HCT116 (cell line): Measurements from ENCODE around the gene BTF3. TPM values are rescaled to one million over a fixed set of nuclear protein-coding genes. Genes with fewer than 3 reads are reported as not detected.
A peak's percentile ranks its signal among the peaks of the same experiment; 100 is the strongest.
"Not testable (repeated sequence)": the region's sequence is repeated elsewhere in the genome, so short reads cannot be mapped to it uniquely, and the experiment has no call there.

Experiments
- ATAC-seq: fragments of 200-7000 bp; cut with Tn5 transposase; 2 replicates; pipeline ENCODE4 v1.9.1; 2020; ENCODE audit warnings: mild to moderate bottlenecking, moderate library complexity
- BruUV-seq: library from RNA; stranded (reverse); fragments of 400-500 nt; replicated peaks from 2 replicates; lab custom pipeline; 2021; lab: Mats Ljungman, UMichigan
- CTCF ChIA-PET: fragments of 300-600 bp; sonication (Branson Sonifier 250); formaldehyde crosslinking; loops from one replicate; lab custom pipeline; 2021; ENCODE audit warnings: antibody characterized with exemption; lab: Charles Lee
- POLR2A ChIA-PET: fragments of 300-600, 350-600 bp; sonication (Branson Sonifier 250); formaldehyde crosslinking; loops from one replicate; lab custom pipeline; 2021; ENCODE audit warnings: antibody characterized with exemption; lab: Charles Lee
- RAD21 ChIA-PET, 2 experiments: fragments of 300-600 bp; sonication (Branson Sonifier 250); formaldehyde crosslinking; loops; one replicate each; lab custom pipeline; 2023; ENCODE audit warnings: low total read pairs in 2 of 2; ENCODE audit not compliant: uncharacterized antibody in 2 of 2, unreplicated experiment in 2 of 2, low non-redundant PET in 1 of 2; lab: Charles Lee
- DNase-seq: peaks from one replicate; pipeline ENCODE4 v3.0.0-alpha.2; 2010; ENCODE audit warnings: low read depth, low spot score
- H2AFZ ChIP-seq: fragments of 200-600 bp; shearing (Covaris generic), sonication (generic); 2 replicates; pipeline ENCODE4 v1.6.1; 2017; ENCODE audit warnings: low read depth, mixed run types, mixed read lengths, antibody characterized with exemption, low read length; ENCODE audit not compliant: poor library complexity, severe bottlenecking
- H3K27ac ChIP-seq: 2 replicates; pipeline ENCODE4 v1.5.1; 2012; ENCODE audit warnings: low read depth, low read length
- H3K27me3 ChIP-seq: fragments of 200-600 bp; sonication (generic); 2 replicates; pipeline ENCODE4 v1.6.1; 2016; ENCODE audit warnings: mixed run types, low read length, mixed read lengths; ENCODE audit not compliant: insufficient read depth
- H3K36me3 ChIP-seq, 2 experiments: fragments of 200-500 bp in 1 of 2; fragments of 200-600 bp in 1 of 2; sonication (Bioruptor generic) in 1 of 2; sonication (generic) in 1 of 2; 2 replicates each; pipeline versions ENCODE4 v1.5.1 to v1.6.1; 2014 to 2016; ENCODE audit warnings: low read length in 2 of 2, inconsistent platforms in 1 of 2, mixed read lengths in 1 of 2, mixed run types in 1 of 2; ENCODE audit not compliant: insufficient read depth in 2 of 2, control insufficient read depth in 1 of 2
- H3K4me1 ChIP-seq, 2 experiments: fragments of 200-600 bp in 1 of 2; sonication (generic) in 1 of 2; 2 replicates each; pipeline versions ENCODE4 v1.5.1 to v1.6.1; 2012 to 2017; ENCODE audit warnings: low read length in 2 of 2, inconsistent platforms in 1 of 2, mild to moderate bottlenecking in 1 of 2, mixed read lengths in 1 of 2, mixed run types in 1 of 2, moderate library complexity in 1 of 2; ENCODE audit not compliant: insufficient read depth in 2 of 2, control insufficient read depth in 1 of 2
- H3K4me2 ChIP-seq: fragments of 200-600 bp; sonication (generic); 2 replicates; pipeline ENCODE4 v1.6.1; 2017; ENCODE audit warnings: mixed run types, low read length, mixed read lengths
- H3K4me3 ChIP-seq, 2 experiments: fragments of 200-600 bp in 1 of 2; sonication (generic) in 1 of 2; replicated peaks in 1 of 2; 2 replicates each; pipeline ENCODE4 v1.5.1; 2011 to 2016; ENCODE audit warnings: low read length in 2 of 2, control low read depth in 1 of 2, low read depth in 1 of 2, mild to moderate bottlenecking in 1 of 2, mixed read lengths in 1 of 2, mixed run types in 1 of 2
- H3K79me2 ChIP-seq: fragments of 200-600 bp; sonication (generic); 2 replicates; pipeline ENCODE4 v1.6.1; 2017; ENCODE audit warnings: mild to moderate bottlenecking, mixed run types, low read length, moderate library complexity, mixed read lengths; ENCODE audit not compliant: insufficient read depth
- H3K9ac ChIP-seq: fragments of 200-600 bp; sonication (generic); 2 replicates; pipeline ENCODE4 v1.6.1; 2016; ENCODE audit warnings: low read length, mixed read lengths
- H3K9me2 ChIP-seq: fragments of 200-600 bp; sonication (generic), shearing (Covaris generic); 2 replicates; pipeline ENCODE4 v1.6.1; 2017; ENCODE audit warnings: mixed run types, mild to moderate bottlenecking, moderate library complexity; ENCODE audit not compliant: insufficient read depth
- H3K9me3 ChIP-seq, 2 experiments: fragments of 200-500 bp in 1 of 2; fragments of 200-600 bp in 1 of 2; sonication (Bioruptor generic) in 1 of 2; sonication (generic) in 1 of 2; 2 replicates each; pipeline ENCODE4 v1.6.1; 2014 to 2017; ENCODE audit warnings: low read length in 2 of 2, mixed read lengths in 2 of 2, inconsistent platforms in 1 of 2, low read depth in 1 of 2, mild to moderate bottlenecking in 1 of 2, mixed run types in 1 of 2, moderate library complexity in 1 of 2; ENCODE audit not compliant: control insufficient read depth in 1 of 2, insufficient read depth in 1 of 2
- H4K20me1 ChIP-seq: fragments of 200-600 bp; sonication (generic), shearing (Covaris generic); 2 replicates; pipeline ENCODE4 v1.6.1; 2017; ENCODE audit warnings: mixed run types, mild to moderate bottlenecking, moderate library complexity; ENCODE audit not compliant: insufficient read depth
- CBX3 ChIP-seq: IDR thresholded peaks from 2 replicates; pipeline ENCODE4 v1.6.1; 2012; ENCODE audit warnings: low read depth
- CEBPB ChIP-seq: IDR thresholded peaks from 2 replicates; pipeline ENCODE4 v1.6.1; 2012; ENCODE audit warnings: low read depth
- EGR1 ChIP-seq: IDR thresholded peaks from 2 replicates; pipeline ENCODE4 v1.6.1; 2012; ENCODE audit warnings: low read depth
- ELF1 ChIP-seq: IDR thresholded peaks from 2 replicates; pipeline ENCODE4 v1.6.1; 2012; ENCODE audit warnings: low read depth, borderline replicate concordance
- EZH2 ChIP-seq: fragments of 200-600 bp; sonication (generic); IDR thresholded peaks from 2 replicates; pipeline ENCODE4 v1.6.1; 2017; ENCODE audit warnings: antibody characterized with exemption, mixed run types
- EZH2phosphoT487 ChIP-seq: fragments of 200-600 bp; IDR thresholded peaks from 2 replicates; pipeline ENCODE4 v1.6.1; 2018; ENCODE audit warnings: antibody characterized with exemption, borderline replicate concordance
- FOSL1 ChIP-seq: IDR thresholded peaks from 2 replicates; pipeline ENCODE4 v1.6.1; 2012; ENCODE audit warnings: low read depth
- JUND ChIP-seq: IDR thresholded peaks from 2 replicates; pipeline ENCODE4 v1.6.1; 2012
- POLR2A ChIP-seq: IDR thresholded peaks from 2 replicates; pipeline ENCODE4 v1.7.0; 2011; ENCODE audit warnings: borderline replicate concordance; ENCODE audit not compliant: insufficient read depth, insufficient read length; ENCODE audit errors: extremely low read depth
- POLR2AphosphoS5 ChIP-seq: IDR thresholded peaks from 2 replicates; pipeline ENCODE4 v1.6.1; 2011; ENCODE audit warnings: mild to moderate bottlenecking, low read depth, low read length, moderate library complexity
- RAD21 ChIP-seq: IDR thresholded peaks from 2 replicates; pipeline ENCODE4 v1.6.1; 2012; ENCODE audit warnings: low read depth, mild to moderate bottlenecking
- SIN3A ChIP-seq: IDR thresholded peaks from 2 replicates; pipeline ENCODE4 v1.6.1; 2012; ENCODE audit warnings: low read depth
- SP1 ChIP-seq: IDR thresholded peaks from 2 replicates; pipeline ENCODE4 v1.6.1; 2012; ENCODE audit warnings: low read depth
- SRF ChIP-seq: IDR thresholded peaks from 2 replicates; pipeline ENCODE4 v1.6.1; 2012; ENCODE audit warnings: low read depth
- TCF7L2 ChIP-seq: IDR thresholded peaks from 2 replicates; pipeline ENCODE4 v1.7.0; 2011; ENCODE audit warnings: borderline replicate concordance, inconsistent platforms; ENCODE audit not compliant: insufficient read depth, insufficient read length; ENCODE audit errors: extremely low read depth
- ZNF274 ChIP-seq: fragments of 200-500 bp; sonication (Bioruptor generic); IDR thresholded peaks from 2 replicates; pipeline ENCODE4 v1.6.1; 2014; ENCODE audit warnings: mild to moderate bottlenecking, low read depth, low read length, inconsistent platforms
- intact Hi-C: fragments of 100-400 bp; cut with micrococcal nuclease; formaldehyde crosslinking; loops from 2 replicates; pipeline ENCODE4 v1.10.0; 2022
- total RNA-seq: library from RNA; stranded (reverse); gene quantifications from one replicate; pipeline ENCODE4 v1.2.1, GENCODE V29; 2021; ENCODE audit not compliant: unreplicated experiment
- TF ChIP-seq, protein P1 (sequence below): IDR thresholded peaks from 2 replicates; pipeline ENCODE4 v1.6.1; 2012
- TF ChIP-seq, protein P2 (sequence below): IDR thresholded peaks from 2 replicates; pipeline ENCODE4 v1.6.1; 2012
- TF ChIP-seq, protein P3 (sequence below), 3 experiments: fragments of 200-600 bp in 1 of 3; sonication (generic) in 1 of 3; IDR thresholded peaks in 2 of 3; conservative IDR thresholded peaks in 1 of 3; 2 replicates each; pipeline ENCODE4 v1.5.1; 2012 to 2017; ENCODE audit warnings: low read depth in 2 of 3, low read length in 2 of 3, antibody characterized with exemption in 1 of 3, borderline replicate concordance in 1 of 3, control low read depth in 1 of 3, mild to moderate bottlenecking in 1 of 3, mixed read lengths in 1 of 3, mixed run types in 1 of 3, moderate library complexity in 1 of 3; ENCODE audit not compliant: insufficient read depth in 1 of 3

BTF3 gene
- total RNA-seq, 1 experiment from 2014 or later = 868 TPM

DNA sequence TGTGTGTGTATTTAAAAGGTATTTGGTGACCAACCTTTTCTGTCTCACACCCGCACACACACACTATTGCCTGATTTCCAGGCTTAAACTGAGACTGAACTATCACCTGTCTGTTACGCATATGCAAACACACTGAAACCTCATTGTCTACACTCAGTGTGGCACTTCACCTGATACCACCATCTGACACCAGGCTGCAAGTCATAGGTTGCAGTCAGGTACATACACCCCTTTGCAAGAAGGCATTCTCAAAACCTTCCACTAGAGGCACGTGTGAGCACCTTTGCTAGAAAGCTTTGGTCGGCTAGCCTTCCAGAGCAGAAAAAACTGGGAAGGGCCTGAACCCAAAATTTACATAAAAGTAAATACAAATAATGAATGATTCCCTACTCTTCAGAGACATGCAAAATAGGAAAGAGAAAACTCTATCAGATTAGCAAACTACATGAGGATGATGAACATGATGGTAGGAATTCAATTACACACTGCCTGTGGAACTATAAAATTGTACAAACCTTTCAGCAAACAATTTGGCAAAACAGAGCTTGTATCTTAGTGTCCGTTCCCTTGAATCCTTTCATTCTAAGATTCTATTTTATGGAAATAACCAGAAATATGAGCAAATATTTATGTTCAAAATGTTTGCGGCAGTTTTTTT is 43.7 kb upstream of the BTF3 start:
- Histone ChIP-seq H3K36me3 (no peaks in the 10 kb centered on the region), H3K79me2 (no peaks in the 10 kb centered on the region), H3K4me1 (peaks cover 0 to 20% of the 10 kb centered on the region in 2 experiments; a peak in 2 of 4 replicates), H4K20me1 (no peaks in the 10 kb centered on the region), H3K9ac (no peak overlapping the region), H3K27me3 (no peaks in the 10 kb centered on the region), H3K9me3 (no peaks in the 10 kb centered on the region), H3K27ac (no peak overlapping the region), H2AFZ (peak overlapping the region; percentile 58), H3K4me3 (no peak overlapping the region)
- DNase-seq (peak; percentile 86), ATAC-seq (peak; percentile 90)
- no TSS peak for BruUV-seq
- POLR2A ChIA-PET = no interaction called here
- CTCF ChIA-PET = interaction anchor here (0.6 to 2.5 kb wide), 11 partner anchors 12 to 371 kb away, joined by 3 to 15 read pairs (median 4); partner anchors contain the start of gene BTF3
- RAD21 ChIA-PET = interaction anchor here in 1 of 2 experiments (0.7 to 1.4 kb wide), 2 partner anchors 82 to 238 kb away, joined by 3 to 4 read pairs; no protein-coding TSS in a partner anchor
- TF ChIP-seq ZNF274 (no peak), FOSL1 (no peak), RAD21 (peak; percentile 48), POLR2A (no peak), POLR2AphosphoS5 (no peak), EZH2phosphoT487 (no peak), SIN3A (no peak), EGR1 (no peak), JUND (no peak), CEBPB (no peak), EZH2 (no peak), SRF (no peak), TCF7L2 (no peak), ELF1 (no peak), CBX3 (peak; percentile 50; the same call in 1 of the 2 replicates), SP1 (peak; percentile 27; the same call in 1 of the 2 replicates)
- TF ChIP-seq, protein P1, sequence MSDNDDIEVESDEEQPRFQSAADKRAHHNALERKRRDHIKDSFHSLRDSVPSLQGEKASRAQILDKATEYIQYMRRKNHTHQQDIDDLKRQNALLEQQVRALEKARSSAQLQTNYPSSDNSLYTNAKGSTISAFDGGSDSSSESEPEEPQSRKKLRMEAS = peak; percentile 54
- TF ChIP-seq, protein P2, sequence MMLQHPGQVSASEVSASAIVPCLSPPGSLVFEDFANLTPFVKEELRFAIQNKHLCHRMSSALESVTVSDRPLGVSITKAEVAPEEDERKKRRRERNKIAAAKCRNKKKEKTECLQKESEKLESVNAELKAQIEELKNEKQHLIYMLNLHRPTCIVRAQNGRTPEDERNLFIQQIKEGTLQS = no peak
- TF ChIP-seq, protein P3, sequence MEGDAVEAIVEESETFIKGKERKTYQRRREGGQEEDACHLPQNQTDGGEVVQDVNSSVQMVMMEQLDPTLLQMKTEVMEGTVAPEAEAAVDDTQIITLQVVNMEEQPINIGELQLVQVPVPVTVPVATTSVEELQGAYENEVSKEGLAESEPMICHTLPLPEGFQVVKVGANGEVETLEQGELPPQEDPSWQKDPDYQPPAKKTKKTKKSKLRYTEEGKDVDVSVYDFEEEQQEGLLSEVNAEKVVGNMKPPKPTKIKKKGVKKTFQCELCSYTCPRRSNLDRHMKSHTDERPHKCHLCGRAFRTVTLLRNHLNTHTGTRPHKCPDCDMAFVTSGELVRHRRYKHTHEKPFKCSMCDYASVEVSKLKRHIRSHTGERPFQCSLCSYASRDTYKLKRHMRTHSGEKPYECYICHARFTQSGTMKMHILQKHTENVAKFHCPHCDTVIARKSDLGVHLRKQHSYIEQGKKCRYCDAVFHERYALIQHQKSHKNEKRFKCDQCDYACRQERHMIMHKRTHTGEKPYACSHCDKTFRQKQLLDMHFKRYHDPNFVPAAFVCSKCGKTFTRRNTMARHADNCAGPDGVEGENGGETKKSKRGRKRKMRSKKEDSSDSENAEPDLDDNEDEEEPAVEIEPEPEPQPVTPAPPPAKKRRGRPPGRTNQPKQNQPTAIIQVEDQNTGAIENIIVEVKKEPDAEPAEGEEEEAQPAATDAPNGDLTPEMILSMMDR (IDR thresholded peaks at IDR 0.05 in 2 of 3, conservative IDR thresholded peaks at IDR 0.05 in 1 of 3; ENCODE audit: borderline replicate concordance in 1 of 3, insufficient read depth in 1 of 3, low read depth in 2 of 3, low read length in 2 of 3) = peak; percentile 51 to 89 (median 78); a peak in 5 of 6 replicates
- TF ChIP-seq, all 23 proteins: peak for 5
- intact Hi-C loops = loop anchor here (1.0 to 10.0 kb wide), 5 partner anchors 44 to 500 kb away; partner anchors contain the start of genes BTF3 and FCHO2
- no peak overlapping the region for H3K4me2 ChIP-seq
- H3K9me2 ChIP-seq = no peaks in the 10 kb centered on the region

DNA sequence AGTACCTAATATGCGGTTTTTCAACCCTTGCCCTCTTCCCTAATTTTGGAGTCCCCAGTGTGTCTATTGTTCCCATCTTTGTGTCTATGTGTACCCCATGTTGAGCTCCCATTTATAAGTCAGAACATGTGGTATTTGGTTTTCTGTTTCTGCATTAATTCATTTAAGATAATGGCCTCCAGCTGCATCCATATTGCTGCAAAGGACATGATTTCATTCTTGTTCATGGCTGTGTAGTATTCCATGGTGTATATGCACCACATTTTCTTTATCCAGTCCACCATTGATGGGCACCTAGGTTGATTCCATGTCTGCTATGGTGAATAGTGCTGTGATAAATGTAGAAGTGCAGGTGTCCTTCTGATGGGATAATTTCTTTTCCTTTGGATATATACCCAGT is 41.8 kb upstream of the BTF3 start:
- POLR2A ChIA-PET, H3K27me3 ChIP-seq, H3K36me3 ChIP-seq, H3K9me2 ChIP-seq, H2AFZ ChIP-seq, CTCF ChIA-PET, H3K79me2 ChIP-seq, BruUV-seq, RAD21 ChIA-PET, H3K4me2 ChIP-seq, H3K4me3 ChIP-seq, H3K9ac ChIP-seq, H3K9me3 ChIP-seq, H4K20me1 ChIP-seq, H3K27ac ChIP-seq, ATAC-seq, DNase-seq: not testable (repeated sequence)
- intact Hi-C loops = loop anchor here (10.0 kb wide), 1 partner anchor 502 kb away; the partner anchor contains the start of gene FCHO2
- H3K4me1 ChIP-seq = peaks cover 0 to 13% of the 10 kb centered on the region in 2 experiments; a peak in 2 of 4 replicates
